Measurements from ENCODE around the gene KIAA0319L. TPM values are rescaled to one million over a fixed set of nuclear protein-coding genes. Genes with fewer than 3 reads are reported as not detected.
A peak's percentile ranks its signal among the peaks of the same experiment; 100 is the strongest.
"Not testable (repeated sequence)": the region's sequence is repeated elsewhere in the genome, so short reads cannot be mapped to it uniquely, and the experiment has no call there.

KIAA0319L gene
- 21.2 TPM for polyA plus RNA-seq (2013, experiment 1 of 2; ENCODE audit: insufficient read length)
- polyA plus RNA-seq (2013, experiment 2 of 2; ENCODE audit: insufficient read length), result 22.5 TPM

DNA sequence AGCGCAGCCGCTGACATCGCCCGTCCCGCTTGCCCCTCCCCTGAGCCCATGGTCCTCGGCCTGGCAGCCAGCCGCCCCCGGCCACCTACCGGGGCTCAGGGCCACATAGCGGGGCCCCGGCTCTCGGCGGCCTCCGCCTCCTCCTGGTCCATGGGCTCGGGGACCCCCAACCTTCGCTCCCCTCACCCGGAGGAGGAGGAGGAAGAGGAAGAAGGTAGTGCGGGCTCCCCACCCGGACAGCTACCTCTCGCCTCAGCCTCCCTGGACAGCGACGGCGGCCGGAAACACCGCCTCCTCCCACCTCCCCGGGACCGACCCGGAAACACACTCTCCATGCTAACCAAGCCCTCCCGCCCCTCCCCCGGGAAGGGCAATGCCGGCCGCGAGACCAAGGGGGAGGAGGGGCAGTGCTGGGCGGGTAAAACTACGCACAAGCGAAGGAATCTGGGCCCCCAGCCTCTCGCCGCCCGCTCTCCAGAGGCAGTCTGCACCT, at the start of gene KIAA0319L:
Gene KIAA0319L, minus strand, starts transcription at position 286 of the 493 bp plus-strand sequence. CDS start 2,912 bp downstream, outside the sequence.
- no peak for DNase-seq

DNA sequence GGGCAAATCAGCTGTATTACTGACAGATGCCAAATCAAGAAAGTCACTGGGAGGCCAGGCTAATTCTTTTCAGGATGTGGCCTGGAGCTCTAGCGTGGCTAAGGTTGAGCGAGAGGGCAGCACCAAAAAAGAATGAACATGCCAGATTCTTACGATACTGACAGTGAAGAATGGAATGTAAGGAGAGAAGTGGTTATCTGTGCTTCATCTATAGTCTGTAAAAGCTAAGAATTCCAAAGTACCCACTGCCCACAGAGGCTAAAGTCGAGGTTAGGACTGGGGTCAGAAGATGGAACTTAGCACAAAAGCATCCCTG, 48.6 kb upstream of the KIAA0319L start:
- peak; percentile 66 for DNase-seq

DNA sequence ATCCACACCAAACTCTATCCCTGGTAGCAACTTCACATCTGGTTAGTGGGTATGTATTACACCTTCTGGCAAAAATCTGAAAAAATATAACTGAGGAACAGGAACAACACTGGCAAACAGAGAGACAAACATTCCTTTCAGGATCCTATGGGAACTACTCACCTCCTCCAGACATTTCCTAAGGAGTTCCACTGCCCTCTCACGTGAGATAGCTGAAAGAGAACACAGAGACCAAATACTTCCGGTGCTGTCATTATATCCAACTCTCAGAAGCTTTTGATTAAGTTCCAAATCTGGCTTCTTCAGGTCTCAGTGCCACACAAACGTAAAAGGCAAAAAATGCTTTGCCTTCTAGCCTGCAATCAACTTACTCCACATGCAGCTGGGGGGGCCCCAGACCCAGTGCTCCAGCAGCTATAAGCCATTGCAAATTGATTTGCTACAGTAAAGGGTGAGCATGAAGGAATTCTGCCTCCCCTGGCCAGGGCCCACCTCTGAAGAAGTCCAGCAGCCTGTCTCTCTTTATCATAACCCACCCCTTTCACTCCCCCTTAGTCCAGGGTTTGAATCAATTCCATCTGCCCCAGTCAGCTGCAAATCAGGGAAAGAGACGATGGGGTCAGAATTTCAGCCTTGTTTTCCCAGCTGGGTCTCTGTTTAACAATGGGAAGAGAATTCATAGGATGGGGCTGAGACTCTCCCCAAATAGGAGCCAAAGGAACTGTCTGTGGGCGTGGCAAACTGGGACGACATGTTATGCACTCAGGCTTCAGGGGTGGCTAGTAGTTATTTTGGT, 48.1 kb upstream of the KIAA0319L start:
- peak; percentile 18 for DNase-seq

DNA sequence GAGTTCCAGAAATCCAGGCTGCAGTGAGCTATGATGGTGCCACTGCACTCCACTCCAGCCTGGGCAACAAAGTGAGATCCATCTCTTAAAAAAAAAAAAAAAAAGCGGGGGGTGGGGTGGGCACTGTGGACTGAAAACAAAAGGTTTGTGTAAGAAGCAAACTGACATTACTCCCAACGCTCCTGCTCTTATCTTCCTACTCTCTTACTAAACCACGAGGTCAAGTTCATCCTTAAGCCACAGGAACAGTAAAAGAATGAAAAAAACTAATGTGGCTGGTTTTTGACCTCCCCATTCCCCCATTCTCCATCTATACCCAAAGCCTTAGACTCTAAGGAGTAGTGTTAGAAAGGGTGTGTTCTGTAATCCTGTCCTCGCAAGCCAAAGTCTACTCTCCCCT, 46.7 kb upstream of the KIAA0319L start:
- no peak for DNase-seq

- no peak for DNase-seq
These were observed 46.3 kb upstream of the KIAA0319L start for GRCh38 chr1:35603468-35603867.

DNA sequence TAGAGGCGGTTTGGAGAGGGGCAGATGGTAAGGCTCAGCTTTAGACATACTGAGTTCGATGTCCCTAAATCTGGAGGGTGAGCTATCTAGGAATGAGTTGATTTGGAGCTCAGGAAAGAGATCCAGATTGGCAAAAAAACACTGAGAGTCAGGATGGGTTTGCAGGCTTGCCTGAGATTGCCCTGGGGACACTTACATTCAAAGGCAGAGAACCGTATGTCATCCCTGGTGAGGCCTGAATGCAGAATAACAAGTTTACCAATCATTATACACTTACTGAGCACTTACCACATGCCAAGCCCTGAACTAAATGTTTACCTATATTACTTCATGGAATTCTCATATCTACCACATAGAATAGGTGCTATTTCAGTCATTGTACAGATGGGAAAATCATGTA, 43.4 kb upstream of the KIAA0319L start:
- DNase-seq, result no peak

DNA sequence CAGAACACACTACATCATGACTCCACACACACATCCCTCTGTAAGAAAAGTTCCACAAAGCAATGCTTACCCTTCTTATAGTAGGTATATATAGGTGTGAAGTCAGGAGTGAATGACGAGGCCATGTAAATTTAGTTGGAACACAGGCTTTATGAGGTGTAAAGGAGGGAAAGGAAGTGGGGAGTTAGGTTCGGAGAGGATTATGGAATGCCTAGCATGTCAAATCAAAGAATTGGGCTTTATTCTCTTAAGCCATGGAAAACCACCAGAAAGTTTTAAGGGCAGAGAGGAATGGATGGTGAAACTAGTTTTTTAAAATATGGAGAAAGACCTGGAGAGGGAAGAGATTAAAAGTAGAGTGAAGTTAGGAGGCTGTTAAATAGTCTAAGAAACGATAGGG, 42.2 kb upstream of the KIAA0319L start:
- no peak for DNase-seq

DNA sequence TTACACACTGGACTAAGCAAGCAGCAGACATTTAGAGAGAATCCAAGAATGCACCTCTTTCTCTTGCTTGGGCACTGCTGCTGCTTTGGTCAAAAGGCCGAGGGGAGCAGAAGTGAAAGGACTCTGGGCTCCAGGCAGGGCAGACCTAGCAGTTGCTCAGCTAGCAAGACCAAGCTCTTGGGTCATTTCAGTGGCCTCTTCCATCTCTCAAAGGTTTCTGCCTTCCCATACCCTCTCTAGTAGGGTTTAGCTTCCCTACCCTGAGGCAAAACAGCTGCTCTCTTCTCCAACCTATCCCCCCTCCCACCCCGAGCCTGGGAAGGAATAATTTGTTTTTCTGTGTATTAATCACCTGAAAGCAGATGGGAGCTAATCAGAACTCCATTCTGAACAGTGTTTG, 41.7 kb upstream of the KIAA0319L start:
- no peak for DNase-seq

GRCh38 chr1:35597870-35598269, 40.7 kb upstream of the KIAA0319L start:
- DNase-seq, result no peak

DNA sequence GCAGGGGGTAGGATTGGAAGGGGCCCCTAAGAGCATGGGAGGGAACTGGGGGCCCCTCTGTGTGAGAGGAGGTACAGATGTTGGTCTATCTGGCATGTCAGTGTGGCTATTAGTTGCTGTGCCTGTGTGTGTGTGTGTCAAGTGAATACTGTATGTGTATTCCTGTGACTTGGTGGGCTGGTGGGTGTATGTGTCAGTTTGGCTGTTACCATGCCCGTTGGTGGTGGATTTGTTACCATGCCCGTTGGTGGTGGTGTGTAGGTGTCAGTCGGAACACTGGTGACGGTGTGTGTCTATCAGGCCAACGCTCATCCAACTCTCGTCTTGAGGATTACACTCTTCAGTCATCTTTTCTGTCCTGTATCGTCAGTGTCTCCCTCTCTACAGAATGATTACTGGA, 38.5 kb upstream of the KIAA0319L start:
- no peak for DNase-seq

- no peak for DNase-seq
These were observed 37.0 kb upstream of the KIAA0319L start for GRCh38 chr1:35594005-35594760.

DNA sequence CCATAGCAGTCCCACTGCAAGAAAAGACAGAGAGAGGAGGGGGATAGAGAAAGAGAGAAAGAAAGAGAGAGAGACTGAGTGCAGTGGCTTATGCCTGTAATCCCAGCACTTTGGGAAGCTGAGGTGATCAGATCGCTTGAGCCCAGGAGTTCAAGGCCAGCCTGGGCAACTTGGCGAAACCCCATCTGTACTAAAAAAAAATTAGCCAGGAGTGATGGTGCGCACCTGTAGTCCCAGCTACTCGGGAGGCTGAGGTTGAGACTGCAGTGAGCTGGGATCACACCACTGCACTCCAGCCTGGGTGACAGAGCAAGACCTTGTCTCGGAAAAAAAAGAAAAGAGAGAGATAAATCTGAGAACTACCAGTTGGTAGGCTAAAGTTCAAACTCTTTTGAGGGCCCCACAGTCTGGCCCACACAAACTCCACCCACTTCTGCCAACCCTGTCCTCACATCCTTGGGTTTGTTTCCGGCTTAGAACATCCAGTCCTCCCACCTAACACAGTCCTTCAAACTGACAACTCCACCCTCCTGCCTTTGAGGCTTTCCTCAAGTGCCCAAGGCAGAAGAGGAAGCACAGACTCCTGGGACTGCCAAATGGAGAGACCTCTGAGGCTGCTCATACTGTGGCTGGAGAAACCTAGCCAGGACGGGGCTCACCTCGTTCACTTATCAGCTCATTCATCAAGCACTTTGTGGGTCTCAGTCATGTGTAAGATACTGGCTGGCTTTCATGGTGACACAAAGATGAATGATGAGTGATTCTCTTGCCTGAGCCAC, 36.0 kb upstream of the KIAA0319L start:
- no peak for DNase-seq

GRCh38 chr1:35591211-35591610, 34.0 kb upstream of the KIAA0319L start:
- no peak for DNase-seq

DNA sequence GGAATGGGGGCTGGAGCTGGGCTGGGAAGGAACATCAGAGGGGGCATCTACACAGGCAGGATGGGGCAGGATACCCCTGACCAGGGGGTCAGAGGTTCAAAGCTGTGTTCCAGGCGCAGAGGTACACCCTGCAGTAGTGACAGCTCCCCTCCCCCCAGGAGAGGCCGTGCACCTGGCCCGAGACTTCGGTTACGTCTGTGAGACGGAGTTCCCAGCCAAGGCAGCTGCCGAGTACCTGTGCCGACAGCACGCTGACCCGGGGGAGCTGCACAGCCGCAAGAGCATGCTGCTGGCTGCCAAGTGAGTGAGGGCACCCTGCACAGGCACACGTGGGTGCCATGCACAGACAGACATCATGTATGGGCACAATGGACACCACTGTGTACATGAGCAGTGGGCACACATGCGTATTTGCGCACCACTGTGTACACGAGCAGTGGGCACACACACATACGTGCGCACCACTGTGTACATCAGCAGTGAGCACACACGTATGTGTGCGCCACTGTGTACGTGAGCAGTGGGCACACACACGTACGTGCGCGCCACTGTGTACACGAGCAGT, 33.4 kb upstream of the KIAA0319L start:
- DNase-seq, result no peak

DNA sequence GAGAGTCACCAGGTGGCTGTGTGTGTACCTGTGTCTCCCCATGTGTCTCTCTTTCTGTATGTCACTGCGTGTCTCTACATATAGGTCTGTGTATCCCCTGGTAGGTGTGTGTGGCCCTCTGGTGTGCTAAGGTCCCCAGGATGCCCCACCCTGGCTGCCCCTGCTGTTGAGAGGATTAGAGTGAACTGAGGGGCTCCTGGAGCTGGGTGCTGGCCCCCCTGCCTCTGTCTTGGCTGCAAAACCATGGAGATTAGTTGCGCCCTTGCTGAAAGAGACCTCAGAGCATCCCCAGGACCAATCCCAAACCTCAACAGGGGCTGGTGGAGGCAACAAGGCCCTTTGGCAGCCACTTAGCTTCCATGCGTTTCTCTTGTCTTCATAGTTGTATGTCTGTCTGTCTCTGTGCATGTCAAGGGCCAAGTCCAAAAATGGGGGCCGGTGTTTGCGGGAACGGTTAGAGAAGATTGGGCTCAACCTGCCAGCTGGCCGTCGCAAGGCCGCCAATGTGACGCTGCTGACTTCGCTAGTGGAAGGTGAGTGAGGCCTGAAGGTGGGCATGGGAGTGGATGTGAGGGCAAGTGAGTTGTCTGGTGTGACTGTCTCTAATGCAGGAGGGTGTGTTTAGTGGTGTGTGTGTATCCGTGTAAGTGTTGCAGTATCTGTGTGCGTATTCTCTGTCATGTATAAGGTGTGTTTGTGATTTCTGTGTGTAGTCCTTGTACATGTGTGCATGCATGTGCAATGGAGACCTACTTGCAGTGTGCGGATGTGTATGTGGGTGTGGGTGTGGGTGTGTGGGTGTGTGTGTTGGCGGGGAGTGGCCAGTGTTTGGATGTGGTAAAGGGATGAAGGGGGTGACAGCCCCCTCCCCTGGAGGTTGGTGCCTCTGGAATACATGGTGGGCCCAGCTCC, 32.6 kb upstream of the KIAA0319L start:
- DNase-seq, result no peak

- DNase-seq, result no peak
These were observed 31.2 kb upstream of the KIAA0319L start for GRCh38 chr1:35588197-35588910.

DNA sequence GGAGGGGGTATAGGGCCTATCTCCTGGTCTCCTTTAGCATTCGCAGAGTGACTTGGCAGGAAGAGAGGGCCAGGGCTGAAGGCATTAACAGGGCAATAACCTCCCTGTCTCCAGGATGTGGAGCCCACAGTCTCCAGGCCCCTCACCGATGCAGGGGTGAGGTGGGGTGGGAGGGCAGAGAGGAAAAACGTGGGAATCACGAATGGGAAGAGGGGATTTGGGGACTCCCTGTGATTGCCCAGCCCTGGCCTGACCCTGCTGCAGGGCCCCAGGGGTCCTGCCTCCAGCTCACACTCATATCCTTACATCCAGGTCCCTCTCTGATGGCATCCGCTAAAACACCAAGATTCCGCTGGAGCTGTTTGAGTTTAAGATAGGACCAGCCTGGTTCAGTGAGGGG, 30.5 kb upstream of the KIAA0319L start:
- no peak for DNase-seq

DNA sequence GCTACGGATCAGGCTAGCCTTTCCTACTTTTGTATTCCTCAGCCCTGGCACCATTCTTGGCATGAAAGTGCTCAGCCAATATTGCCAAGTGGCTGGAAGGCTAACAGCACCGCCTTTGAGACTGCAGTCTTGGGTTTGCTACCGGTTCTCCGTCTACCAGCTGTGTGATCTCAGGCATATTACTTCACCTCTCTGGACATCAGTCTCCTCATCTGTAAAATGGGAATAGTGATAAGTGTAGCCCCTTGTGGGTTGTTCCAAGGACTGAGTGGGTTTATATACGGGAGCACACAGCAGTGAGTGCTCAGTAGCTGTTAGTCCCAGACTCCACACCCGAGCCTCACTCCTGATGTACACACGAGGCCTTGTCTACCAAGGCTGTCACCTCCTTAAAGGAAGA, 29.6 kb upstream of the KIAA0319L start:
- DNase-seq, result no peak

DNA sequence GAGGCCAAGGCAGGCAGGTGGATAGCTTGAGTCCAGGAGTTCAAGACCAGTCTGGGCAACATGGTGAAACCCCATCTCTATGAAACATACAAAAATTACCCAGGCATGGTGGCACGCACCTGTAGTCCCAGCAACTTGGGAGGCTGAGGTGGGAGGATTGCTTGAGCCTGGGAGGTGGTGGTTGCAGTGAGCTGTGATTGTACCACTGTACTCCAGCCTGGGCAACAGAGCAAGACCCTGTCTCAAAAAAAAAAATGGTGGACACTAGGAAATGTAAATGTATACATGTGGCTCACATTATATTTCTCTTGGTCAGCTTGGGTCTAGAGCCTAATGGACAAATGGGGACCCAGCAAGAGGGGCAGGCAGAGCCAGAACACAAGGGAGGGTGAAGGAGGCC, 28.6 kb upstream of the KIAA0319L start:
- not testable (repeated sequence) for DNase-seq

DNA sequence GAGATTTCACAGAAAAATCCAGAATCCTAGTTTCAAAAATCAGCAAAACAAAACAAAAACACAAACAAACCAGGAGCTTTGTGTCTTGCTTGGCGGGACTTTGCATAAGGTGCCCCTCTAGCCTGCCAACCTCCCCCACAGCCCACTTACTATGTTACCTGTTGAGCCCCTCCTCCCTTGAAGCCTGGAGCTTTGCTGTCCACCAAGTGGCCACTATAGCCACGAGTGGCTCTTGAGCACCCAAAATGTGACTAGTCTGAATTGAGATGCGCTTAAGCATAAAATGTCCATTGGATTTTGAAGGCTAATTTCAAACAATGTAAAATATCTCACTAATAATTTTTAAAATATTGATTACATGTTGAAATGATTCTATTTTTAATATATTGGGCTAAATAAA, 28.1 kb upstream of the KIAA0319L start:
- DNase-seq, result no peak

GRCh38 chr1:35581621-35582020, 24.4 kb upstream of the KIAA0319L start:
- not testable (repeated sequence) for DNase-seq

All from fibroblast of skin of abdomen (primary cell).